Fibroblast of lung (primary cell): Measurements from ENCODE around the gene NFYC.

Experiments used
- CTCF ChIP-seq, 2 donors: IDR thresholded peaks in 1 of 2; conservative IDR thresholded peaks in 1 of 2; 1 replicate in 1 of 2; 2 replicates in 1 of 2; pipeline ENCODE4 v1.5.1; 2011 to 2012; ENCODE audit warnings: low read length in 2 of 2, control low read depth in 1 of 2, inconsistent platforms in 1 of 2, low read depth in 1 of 2, mild to moderate bottlenecking in 1 of 2
- EZH2 ChIP-seq: IDR thresholded peaks from 2 replicates; pipeline ENCODE4 v1.5.1; 2012; ENCODE audit warnings: low read length, control low read depth, mild to moderate bottlenecking; ENCODE audit errors: missing control alignments

GRCh38 chr1:40748841-40749718 is 57.6 kb downstream of the NFYC start:
- TF ChIP-seq EZH2 (no peak), CTCF (conservative IDR thresholded peaks at IDR 0.05 in 1 of 2, IDR thresholded peaks at IDR 0.05 in 1 of 2; ENCODE audit: low read depth in 1 of 2, low read length in 2 of 2) (no peak)
